SH-SY5Y (cell line): ENCODE results near the gene NUP85.

ENCODE experiments used
- GATA2 ChIP-seq: IDR thresholded peaks from 2 replicates; pipeline ENCODE4 v1.6.1; 2011; ENCODE audit warnings: mild to moderate bottlenecking, low read depth, low read length
- GATA3 ChIP-seq: IDR thresholded peaks from 2 replicates; pipeline ENCODE4 v1.6.1; 2011; ENCODE audit warnings: low read depth, mild to moderate bottlenecking, low read length, moderate library complexity

NUP85 gene

GRCh38 chr17:75228847-75229246, 23.4 kb downstream of the NUP85 start:
- TF ChIP-seq GATA2 (no peak), GATA3 (no peak)

- no peak for TF ChIP-seq GATA2
- TF ChIP-seq GATA3: no peak
Measured at GRCh38 chr17:75231071-75231470, 25.6 kb downstream of the NUP85 start.

- no peak for TF ChIP-seq GATA2
- TF ChIP-seq GATA3: no peak
Measured at GRCh38 chr17:75231741-75232464, 26.4 kb downstream of the NUP85 start.

- no peak for TF ChIP-seq GATA2
- TF ChIP-seq GATA3: no peak
Measured at GRCh38 chr17:75232786-75233185, 27.3 kb downstream of the NUP85 start.

GRCh38 chr17:75237100-75238014, 31.9 kb downstream of the NUP85 start:
- TF ChIP-seq GATA2: no peak

- TF ChIP-seq GATA3: no peak
- TF ChIP-seq GATA2: no peak
Measured at GRCh38 chr17:75238020-75238580, 32.6 kb downstream of the NUP85 start.

GRCh38 chr17:75238684-75239191, 33.3 kb downstream of the NUP85 start:
- TF ChIP-seq GATA3: no peak
- peak; percentile 46; the same call in 1 of the 2 replicates for TF ChIP-seq GATA2

GRCh38 chr17:75239214-75239613, 33.7 kb downstream of the NUP85 start:
- no peak for TF ChIP-seq GATA3
- TF ChIP-seq GATA2: no peak

GRCh38 chr17:75239778-75240393, 34.4 kb downstream of the NUP85 start:
- TF ChIP-seq GATA3 (no peak), GATA2 (no peak)

GRCh38 chr17:75240394-75241142, 35.1 kb downstream of the NUP85 start:
- TF ChIP-seq GATA2: no peak
- no peak for TF ChIP-seq GATA3

- no peak for TF ChIP-seq GATA2
- TF ChIP-seq GATA3: no peak
Measured at GRCh38 chr17:75241143-75241430, 35.6 kb downstream of the NUP85 start.

- no peak for TF ChIP-seq GATA3
- TF ChIP-seq GATA2: no peak
Measured at GRCh38 chr17:75241502-75241901, 36.0 kb downstream of the NUP85 start.

- TF ChIP-seq GATA3: no peak
- TF ChIP-seq GATA2: no peak
Measured at GRCh38 chr17:75241996-75242460, 36.5 kb downstream of the NUP85 start.

GRCh38 chr17:75242461-75243042, 37.1 kb downstream of the NUP85 start:
- no peak for TF ChIP-seq GATA3
- no peak for TF ChIP-seq GATA2
